ENCODE data around the gene SATB1. TPM values are rescaled to one million over a fixed set of nuclear protein-coding genes. Genes with fewer than 3 reads are reported as not detected.

SATB1 gene
- total and polyA plus RNA-seq, 2 experiments from 2014 or later = 17.4 to 28.9 TPM

DNA sequence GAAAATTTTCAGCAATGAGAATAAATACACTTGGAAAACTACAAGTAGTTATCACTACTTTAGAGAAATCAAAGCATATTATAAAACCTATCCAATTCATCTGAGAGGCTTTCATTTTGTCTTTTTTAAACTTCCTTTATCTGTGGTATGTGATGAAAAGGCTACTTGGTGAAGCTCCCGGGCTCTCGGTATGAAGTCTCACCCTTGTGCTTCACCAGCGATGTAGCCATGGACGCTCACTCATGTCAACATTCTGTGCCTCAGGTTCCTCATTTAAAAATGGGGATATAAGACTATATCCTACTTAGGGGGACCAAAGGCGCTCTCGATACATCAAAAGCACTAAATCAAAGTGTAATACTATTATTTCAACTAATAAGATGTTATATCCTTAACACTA lies 14.9 kb downstream of the SATB1 start:
- Histone ChIP-seq H3K27ac (ENCODE audit: low read depth) (no peak overlapping the region), H3K36me3 (ENCODE audit: insufficient read depth) (no peaks in the 10 kb centered on the region), H3K4me1 (ENCODE audit: insufficient read depth) (peaks cover 15% of the 10 kb centered on the region), H2AFZ (no peak overlapping the region), H3K27me3 (ENCODE audit: insufficient read depth) (no peaks in the 10 kb centered on the region), H3K79me2 (replicated peaks; ENCODE audit: insufficient read depth) (no peaks in the 10 kb centered on the region), H4K20me1 (replicated peaks; ENCODE audit: insufficient read depth) (no peaks in the 10 kb centered on the region), H3K9me2 (ENCODE audit: insufficient read depth) (no peaks in the 10 kb centered on the region), H3K4me2 (no peak overlapping the region), H3F3A (replicated peaks; ENCODE audit: low read depth) (no peaks in the 10 kb centered on the region), H3K4me3 (no peak overlapping the region)
- ATAC-seq (no peak), DNase-seq (ENCODE audit: low spot score) (no peak)
- Mint-ChIP-seq H3K27ac (no peak overlapping the region), H3K27me3 (ENCODE audit: insufficient read depth, low read depth, poor library complexity) (no peaks in the 10 kb centered on the region), H3K4me1 (peaks cover 17% of the 10 kb centered on the region), H3K4me3 (no peak overlapping the region), H3K36me3 (ENCODE audit: low read depth) (peaks cover 7% of the 10 kb centered on the region; the same call in 1 of the 3 replicates), H3K9me3 (no peaks in the 10 kb centered on the region)
- TF ChIP-seq JUNB (IDR thresholded peaks at IDR 0.05; ENCODE audit: unreplicated experiment) (no peak), CTCF (conservative IDR thresholded peaks at IDR 0.05; ENCODE audit: low read depth in 2 of 2) (no peak)

DNA sequence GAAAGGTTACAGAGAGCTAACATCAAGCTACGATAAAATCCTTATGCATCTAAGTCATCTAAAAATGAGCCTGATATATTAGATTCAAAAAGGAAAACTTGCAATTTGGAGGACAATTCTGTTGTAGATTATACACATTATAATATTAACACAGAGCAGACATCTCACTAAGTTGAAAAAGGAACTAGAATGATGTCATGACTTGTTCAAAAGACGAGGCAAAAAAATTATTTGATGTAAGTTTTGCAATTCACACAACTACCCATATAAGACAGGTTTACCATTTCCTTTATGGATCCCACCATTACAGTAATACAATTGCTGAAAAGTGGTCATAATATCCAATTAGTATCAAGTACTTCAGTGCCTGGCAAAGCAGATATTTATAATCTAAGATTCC lies 15.9 kb downstream of the SATB1 start:
- no peaks in the 10 kb centered on the region for H4K20me1 ChIP-seq (replicated peaks; ENCODE audit: insufficient read depth)
- no peak overlapping the region for H3K4me3 Mint-ChIP-seq
- H3K4me2 ChIP-seq = no peak overlapping the region
- no peak overlapping the region for H2AFZ ChIP-seq
- H3K4me1 Mint-ChIP-seq = peaks cover 17% of the 10 kb centered on the region
- no peak overlapping the region for H3K4me3 ChIP-seq
- H3K79me2 ChIP-seq (replicated peaks; ENCODE audit: insufficient read depth) = no peaks in the 10 kb centered on the region
- H3K36me3 ChIP-seq (ENCODE audit: insufficient read depth) = no peaks in the 10 kb centered on the region
- no peak overlapping the region for H3K27ac Mint-ChIP-seq
- no peaks in the 10 kb centered on the region for H3K36me3 Mint-ChIP-seq (ENCODE audit: low read depth)
- H3K9me2 ChIP-seq (ENCODE audit: insufficient read depth) = no peaks in the 10 kb centered on the region
- no peak for DNase-seq (ENCODE audit: low spot score)
- no peak for ATAC-seq
- no peaks in the 10 kb centered on the region for H3K9me3 Mint-ChIP-seq
- H3F3A ChIP-seq (replicated peaks; ENCODE audit: low read depth) = no peaks in the 10 kb centered on the region
- H3K27me3 ChIP-seq (ENCODE audit: insufficient read depth) = no peaks in the 10 kb centered on the region
- peaks cover 15% of the 10 kb centered on the region for H3K4me1 ChIP-seq (ENCODE audit: insufficient read depth)
- no peak overlapping the region for H3K27ac ChIP-seq (ENCODE audit: low read depth)
- H3K27me3 Mint-ChIP-seq (ENCODE audit: insufficient read depth, low read depth, poor library complexity) = no peaks in the 10 kb centered on the region
- TF ChIP-seq CTCF (conservative IDR thresholded peaks at IDR 0.05; ENCODE audit: low read depth in 2 of 2) = no peak
- TF ChIP-seq, protein P1, sequence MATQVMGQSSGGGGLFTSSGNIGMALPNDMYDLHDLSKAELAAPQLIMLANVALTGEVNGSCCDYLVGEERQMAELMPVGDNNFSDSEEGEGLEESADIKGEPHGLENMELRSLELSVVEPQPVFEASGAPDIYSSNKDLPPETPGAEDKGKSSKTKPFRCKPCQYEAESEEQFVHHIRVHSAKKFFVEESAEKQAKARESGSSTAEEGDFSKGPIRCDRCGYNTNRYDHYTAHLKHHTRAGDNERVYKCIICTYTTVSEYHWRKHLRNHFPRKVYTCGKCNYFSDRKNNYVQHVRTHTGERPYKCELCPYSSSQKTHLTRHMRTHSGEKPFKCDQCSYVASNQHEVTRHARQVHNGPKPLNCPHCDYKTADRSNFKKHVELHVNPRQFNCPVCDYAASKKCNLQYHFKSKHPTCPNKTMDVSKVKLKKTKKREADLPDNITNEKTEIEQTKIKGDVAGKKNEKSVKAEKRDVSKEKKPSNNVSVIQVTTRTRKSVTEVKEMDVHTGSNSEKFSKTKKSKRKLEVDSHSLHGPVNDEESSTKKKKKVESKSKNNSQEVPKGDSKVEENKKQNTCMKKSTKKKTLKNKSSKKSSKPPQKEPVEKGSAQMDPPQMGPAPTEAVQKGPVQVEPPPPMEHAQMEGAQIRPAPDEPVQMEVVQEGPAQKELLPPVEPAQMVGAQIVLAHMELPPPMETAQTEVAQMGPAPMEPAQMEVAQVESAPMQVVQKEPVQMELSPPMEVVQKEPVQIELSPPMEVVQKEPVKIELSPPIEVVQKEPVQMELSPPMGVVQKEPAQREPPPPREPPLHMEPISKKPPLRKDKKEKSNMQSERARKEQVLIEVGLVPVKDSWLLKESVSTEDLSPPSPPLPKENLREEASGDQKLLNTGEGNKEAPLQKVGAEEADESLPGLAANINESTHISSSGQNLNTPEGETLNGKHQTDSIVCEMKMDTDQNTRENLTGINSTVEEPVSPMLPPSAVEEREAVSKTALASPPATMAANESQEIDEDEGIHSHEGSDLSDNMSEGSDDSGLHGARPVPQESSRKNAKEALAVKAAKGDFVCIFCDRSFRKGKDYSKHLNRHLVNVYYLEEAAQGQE (IDR thresholded peaks at IDR 0.05; ENCODE audit: unreplicated experiment) = no peak
- no peak for TF ChIP-seq EZH2 (IDR thresholded peaks at IDR 0.05; ENCODE audit: low read depth, unreplicated experiment)
- no peak for TF ChIP-seq EZH2phosphoT487 (IDR thresholded peaks at IDR 0.05; ENCODE audit: unreplicated experiment)
- no peak for TF ChIP-seq STAT1 (IDR thresholded peaks at IDR 0.05; ENCODE audit: unreplicated experiment)
- no peak for TF ChIP-seq ZNF331 (CRISPR knock-in tag; IDR thresholded peaks at IDR 0.05; ENCODE audit: low read depth)
- no peak for TF ChIP-seq POLR2AphosphoS5 (IDR thresholded peaks at IDR 0.05; ENCODE audit: low read depth)
- TF ChIP-seq ZNF114 (CRISPR knock-in tag; IDR thresholded peaks at IDR 0.05) = no peak
- no peak for TF ChIP-seq CREB1 (CRISPR knock-in tag; IDR thresholded peaks at IDR 0.05; ENCODE audit: low read depth)
- TF ChIP-seq, protein P2, sequence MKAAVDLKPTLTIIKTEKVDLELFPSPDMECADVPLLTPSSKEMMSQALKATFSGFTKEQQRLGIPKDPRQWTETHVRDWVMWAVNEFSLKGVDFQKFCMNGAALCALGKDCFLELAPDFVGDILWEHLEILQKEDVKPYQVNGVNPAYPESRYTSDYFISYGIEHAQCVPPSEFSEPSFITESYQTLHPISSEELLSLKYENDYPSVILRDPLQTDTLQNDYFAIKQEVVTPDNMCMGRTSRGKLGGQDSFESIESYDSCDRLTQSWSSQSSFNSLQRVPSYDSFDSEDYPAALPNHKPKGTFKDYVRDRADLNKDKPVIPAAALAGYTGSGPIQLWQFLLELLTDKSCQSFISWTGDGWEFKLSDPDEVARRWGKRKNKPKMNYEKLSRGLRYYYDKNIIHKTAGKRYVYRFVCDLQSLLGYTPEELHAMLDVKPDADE (IDR thresholded peaks at IDR 0.05) = no peak
- TF ChIP-seq JUNB (IDR thresholded peaks at IDR 0.05; ENCODE audit: unreplicated experiment) = no peak
- TF ChIP-seq NANOG (IDR thresholded peaks at IDR 0.05; ENCODE audit: borderline replicate concordance) = no peak
